SH-SY5Y (cell line): Measurements from ENCODE around the gene DIPK1C.

ENCODE experiments used
- GATA2 ChIP-seq: IDR thresholded peaks from 2 replicates; pipeline ENCODE4 v1.6.1; 2011; ENCODE audit warnings: mild to moderate bottlenecking, low read depth, low read length
- GATA3 ChIP-seq: IDR thresholded peaks from 2 replicates; pipeline ENCODE4 v1.6.1; 2011; ENCODE audit warnings: low read depth, mild to moderate bottlenecking, low read length, moderate library complexity

- TF ChIP-seq GATA3 = no peak
- no peak for TF ChIP-seq GATA2
Observed at GRCh38 chr18:74445585-74445984, 11.5 kb downstream of the DIPK1C start.
